ENCODE measurements around the gene SFMBT2.
"Not testable (repeated sequence)": the region's sequence is repeated elsewhere in the genome, so short reads cannot be mapped to it uniquely, and the experiment has no call there.

Gene SFMBT2

DNA sequence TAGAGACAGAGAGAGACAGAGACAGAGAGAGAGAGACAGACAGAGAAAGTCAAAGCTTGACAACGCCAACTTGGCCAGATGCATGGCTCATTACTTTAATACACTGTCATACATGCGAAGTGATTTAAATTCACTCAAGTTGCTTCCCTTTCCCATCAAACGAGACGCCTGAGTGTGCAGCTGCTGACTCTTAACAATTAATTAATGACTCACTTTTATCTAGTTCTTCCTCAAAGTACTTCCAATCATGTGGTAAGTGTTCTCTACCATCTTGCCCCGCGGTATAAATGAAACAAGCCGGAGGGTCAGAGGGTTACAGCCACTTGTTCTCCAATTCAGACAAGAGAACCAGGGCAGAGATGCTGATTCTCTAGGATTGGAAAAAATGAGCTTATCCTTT is 90.8 kb downstream of the SFMBT2 start:
- DNase-seq (ENCODE audit: low read depth): no peak

DNA sequence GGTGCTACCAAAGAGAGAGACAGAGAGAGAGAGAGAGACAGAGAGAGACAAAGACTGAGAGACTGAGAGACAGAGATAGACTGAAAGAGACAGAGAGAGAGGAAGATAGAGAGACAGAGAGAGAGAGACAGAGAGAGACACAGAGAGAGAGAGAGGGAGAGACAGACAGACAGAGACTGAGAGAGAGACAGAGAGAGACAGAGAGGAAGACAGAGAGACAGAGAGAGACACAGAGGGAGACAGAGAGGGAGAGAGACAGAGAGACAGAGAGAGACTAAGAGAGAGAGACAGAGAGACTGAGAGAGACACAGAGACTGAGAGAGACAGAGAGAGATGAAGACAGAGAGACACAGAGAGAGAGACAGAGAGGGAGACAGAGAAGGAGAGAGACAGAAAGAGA is 91.2 kb downstream of the SFMBT2 start:
- DNase-seq (ENCODE audit: low read depth): no peak

DNA sequence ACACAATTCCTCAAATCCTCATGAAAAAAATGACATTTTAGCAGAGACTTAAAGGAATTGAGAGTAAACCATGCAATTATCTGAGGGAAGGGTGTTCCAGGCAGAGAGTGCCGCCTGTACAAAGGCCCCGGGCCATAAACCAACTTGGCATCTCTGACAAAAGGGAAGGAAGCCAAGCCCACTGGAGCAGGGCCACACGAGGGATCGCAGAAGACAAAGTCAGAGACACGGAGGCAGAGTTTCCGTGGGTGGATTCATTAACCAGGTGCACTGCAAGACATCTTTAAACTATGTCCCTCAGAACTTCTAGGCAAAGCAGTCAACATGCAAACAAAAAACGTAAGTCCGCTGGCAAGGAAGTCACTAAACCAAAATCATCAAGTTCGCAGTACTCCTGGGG is 92.0 kb downstream of the SFMBT2 start:
- DNase-seq (ENCODE audit: low read depth): no peak

DNA sequence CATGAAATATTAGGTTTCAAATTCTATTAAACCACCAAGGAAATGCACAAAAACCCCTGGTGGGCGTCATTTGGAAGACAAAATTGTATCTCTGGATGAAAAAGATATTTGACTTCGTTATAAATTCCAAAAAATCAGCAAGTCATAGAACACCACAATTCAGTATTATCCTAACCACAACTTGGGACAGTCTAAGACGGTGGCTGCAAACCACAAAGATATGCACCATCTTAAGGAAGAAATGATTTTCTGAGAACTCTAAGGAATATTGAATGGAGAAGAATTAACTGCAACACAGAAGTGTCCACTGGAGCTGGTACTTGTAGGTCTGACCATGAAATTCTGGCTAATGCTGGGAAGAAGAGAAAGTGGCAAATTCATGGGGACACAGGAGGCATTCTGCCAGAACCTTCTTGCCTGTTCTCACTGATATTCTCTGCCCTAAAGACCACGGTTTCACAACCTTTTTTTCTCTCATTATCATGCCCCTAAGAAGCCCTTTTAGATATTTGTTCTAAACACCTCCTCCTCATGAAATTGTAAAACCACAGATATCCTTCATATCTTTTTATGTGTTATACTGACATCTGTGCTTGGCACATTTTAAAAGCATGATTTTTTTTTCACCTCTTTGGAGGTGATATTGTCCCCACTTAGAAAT is 92.9 kb downstream of the SFMBT2 start:
- DNase-seq (ENCODE audit: low read depth): no peak

DNA sequence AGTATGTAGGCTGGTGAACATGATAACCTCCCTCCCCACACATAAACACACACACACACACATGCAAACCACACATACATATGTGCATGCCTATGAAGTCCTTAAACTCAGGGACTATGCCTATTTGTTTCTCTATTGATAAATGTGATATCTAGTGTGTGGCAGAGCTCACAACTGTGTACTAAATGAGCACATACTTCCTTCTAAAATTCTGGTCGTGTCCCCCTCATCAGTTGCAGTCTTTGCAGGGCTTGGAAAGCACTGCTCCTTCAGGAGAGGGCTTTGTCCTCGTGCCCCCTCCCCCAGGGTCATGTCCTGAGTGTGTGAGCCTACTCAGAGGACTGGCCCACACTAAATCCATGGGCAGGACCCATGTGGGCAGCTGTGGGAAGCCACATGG is 94.0 kb downstream of the SFMBT2 start:
- no peak for DNase-seq (ENCODE audit: low read depth)

DNA sequence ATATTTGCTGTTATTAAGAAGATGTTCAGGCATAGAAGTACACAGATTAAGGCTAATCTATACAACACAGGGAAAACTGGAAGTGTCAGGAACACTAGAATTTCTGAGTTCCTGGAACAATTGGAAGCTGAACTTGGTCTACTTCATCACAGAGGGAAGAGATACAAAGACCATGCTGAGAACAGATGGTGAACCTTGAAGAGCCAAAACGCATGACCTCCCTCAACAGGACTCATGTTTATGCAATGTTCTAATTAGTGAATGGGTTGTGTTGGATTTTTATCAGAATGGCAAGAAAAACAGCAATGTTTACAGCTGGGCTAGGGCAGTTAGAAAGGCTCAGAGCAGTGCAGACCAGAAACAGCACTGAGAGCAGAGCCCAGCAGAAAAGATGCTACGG is 94.9 kb downstream of the SFMBT2 start:
- DNase-seq (ENCODE audit: low read depth): no peak

DNA sequence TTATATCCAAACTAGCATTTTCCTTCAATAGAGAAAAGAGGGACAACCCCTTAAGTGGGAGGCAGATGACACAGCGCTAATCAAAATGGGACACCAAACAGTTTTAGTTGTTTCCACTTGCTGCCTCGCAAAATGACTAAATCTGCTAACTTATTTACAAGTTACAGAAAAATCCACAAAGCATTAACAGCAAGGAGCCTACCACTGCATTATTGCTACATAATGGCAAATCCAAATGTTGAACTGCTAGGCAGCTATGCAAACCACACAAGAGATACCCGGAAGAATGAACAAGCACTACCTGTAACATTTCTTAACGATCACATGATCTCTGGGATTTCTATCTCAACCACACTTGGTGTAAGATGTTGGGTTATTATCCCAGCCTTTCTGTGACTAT is 96.7 kb downstream of the SFMBT2 start:
- no peak for DNase-seq (ENCODE audit: low read depth)

DNA sequence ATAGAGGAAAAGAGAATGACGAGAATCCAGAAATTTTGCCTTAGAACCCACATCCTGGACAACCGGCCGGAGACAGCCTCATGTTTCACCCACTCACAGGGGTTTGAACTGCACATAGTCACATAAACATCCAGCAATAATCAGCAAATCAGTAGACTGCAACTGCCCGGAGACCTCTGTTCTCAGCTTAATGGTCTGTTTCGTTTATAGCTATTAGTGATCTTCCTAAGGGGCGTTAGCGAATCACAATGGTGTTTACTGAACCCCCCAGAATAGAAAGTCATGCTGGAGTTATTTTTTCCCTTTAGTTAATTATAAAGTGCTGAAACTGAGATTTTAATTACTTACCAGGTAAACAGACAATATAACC is 98.4 kb downstream of the SFMBT2 start:
- no peak for DNase-seq (ENCODE audit: low read depth)

DNA sequence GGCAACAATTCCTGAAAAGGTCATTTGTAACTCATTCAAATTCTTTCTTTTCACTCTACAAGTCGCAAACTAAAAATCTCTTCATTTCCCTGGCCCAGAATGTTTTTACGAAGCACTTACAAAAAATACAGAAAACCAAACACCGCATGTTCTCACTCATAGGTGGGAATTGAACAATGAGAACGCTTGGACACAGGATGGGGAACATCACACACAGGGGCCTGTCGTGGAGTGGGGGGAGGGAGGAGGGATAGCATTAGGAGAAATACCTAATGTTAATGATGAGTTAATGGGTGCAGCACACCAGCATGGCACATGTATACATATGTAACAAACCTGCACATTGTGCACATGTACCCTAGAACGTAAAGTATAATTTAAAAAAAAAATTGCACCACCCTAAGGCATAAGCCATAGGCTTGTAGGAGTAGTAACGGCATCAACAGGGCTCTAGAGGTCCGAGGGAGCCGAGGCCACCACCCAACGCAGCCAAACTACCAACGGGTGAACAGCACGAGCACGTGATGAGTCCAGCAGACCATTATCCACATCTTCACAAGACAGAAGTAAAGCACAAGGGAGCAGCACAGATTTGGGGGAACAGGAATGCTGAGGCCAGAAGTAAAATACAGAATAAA is 98.9 kb downstream of the SFMBT2 start:
- DNase-seq (ENCODE audit: low read depth): not testable (repeated sequence)

DNA sequence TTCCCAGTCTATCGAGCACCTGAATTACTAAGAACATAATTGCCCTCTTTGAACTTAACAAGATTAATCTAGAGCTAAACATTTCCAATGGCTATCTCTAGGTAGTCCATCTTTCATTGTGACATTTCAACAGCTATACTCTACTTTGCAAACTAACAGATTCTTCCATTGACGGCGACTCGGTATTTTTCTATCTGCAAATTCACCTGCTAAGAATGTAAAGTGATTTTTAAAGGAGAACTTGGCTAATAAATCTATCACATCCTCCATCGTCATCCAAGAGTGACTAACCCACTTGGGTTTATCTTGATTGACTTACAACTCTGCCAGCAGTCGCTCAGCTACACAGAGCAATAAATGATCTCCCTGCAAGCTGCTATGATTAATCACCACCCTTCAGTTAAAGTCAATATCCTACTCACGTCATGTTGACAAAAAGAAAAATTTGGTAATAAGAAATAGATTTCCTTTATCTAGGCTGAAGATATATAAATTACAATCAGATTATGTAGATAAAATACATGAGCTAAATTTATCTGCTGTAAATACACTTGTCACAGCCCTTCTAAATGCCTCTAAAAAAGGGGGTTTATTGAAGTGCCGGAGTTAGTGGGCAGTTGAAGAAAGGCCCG is 99.5 kb downstream of the SFMBT2 start:
- no peak for DNase-seq (ENCODE audit: low read depth)

DNA sequence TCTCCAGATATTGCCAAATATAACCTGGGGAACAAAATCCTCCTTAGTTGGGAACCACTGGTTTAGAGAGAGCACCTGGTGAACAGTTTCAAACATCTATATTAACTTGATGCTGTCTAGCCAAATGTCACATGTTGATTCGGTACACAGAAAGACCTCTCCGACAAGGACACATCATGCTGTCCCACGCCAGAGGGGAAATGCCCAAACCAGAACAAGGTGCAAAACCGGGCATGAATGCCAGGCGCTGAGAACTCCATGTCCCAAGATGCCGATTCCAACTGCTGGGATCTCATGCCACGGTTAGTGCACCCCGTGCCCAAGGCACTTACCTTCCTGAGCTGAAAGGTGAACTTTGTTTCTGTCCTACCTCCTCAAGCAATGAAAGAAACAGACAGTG is 100.8 kb downstream of the SFMBT2 start:
- DNase-seq (ENCODE audit: low read depth): no peak

DNA sequence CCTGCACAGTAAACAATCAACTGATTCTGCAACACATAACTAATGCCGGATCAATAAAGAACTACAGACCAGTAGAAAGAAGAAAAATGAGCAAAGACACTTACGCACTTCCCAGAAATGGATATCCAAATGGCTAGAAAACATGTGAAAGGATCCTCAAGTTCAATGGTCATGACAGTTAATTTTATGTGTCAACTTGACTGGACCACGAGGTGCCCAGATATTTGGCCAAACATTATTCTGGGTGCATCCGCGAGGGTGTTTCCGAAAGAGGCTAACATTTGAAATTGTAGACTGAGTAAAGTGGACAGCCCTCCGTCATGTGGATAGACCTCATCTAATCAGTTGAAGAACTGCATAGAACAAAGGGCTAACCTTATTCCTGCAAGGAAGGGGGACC is 102.0 kb downstream of the SFMBT2 start:
- DNase-seq (ENCODE audit: low read depth): no peak

DNA sequence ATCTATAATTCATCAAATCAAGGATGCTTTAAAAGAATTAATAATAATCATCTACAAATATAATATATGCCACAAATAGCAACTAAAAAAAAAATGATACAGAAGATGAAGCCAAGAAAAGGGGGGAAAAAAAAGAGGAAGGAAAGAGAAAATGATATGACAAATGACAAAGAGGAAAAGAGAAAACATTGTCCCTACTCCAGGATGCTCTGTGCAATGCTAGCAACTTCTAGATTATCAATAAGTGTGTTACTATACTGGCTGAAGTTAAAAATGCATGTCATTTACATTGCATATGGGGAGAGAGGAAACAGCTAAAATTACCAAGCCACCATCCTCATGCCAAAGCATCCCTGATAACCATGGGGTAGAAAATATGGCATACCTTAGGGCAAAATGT is 104.2 kb downstream of the SFMBT2 start:
- DNase-seq (ENCODE audit: low read depth): no peak

DNA sequence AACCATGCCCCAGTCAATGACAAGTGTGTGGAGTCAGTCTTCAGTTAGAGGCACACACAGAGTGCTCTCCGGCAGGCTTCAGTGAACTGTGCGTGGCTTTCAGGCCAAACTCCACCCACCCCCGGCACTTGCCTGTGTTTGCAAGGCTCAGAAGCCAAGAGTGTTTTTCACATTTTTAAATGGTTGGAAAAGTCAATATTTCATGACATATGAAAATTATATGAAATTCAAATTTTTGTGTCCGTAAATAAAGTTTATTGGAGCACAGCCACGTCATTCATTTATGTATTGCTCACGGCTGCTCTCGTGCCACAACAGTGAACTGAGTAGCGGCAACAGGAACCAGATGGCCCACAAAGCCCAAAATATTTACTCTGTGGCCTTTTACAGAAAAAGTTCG is 104.7 kb downstream of the SFMBT2 start:
- no peak for DNase-seq (ENCODE audit: low read depth)

DNA sequence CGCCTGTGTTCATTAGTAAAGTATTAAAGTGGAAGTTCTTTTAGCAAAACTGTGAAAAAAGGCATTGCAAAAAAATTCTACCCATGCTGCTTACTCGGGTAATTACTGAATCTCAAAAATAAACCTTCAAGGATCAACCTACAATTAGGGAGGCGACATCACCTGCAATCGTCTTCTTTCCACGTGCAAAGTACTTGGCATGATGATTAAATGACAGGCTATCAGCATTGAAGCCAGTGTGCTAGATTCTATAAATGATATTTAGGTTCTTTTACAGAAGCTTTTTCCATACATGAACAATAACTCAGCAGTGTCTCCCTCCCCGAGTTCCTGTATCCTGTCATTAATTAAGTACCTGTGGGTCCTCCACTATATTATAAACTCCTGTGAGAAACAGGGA is 105.8 kb downstream of the SFMBT2 start:
- DNase-seq (ENCODE audit: low read depth): no peak

DNA sequence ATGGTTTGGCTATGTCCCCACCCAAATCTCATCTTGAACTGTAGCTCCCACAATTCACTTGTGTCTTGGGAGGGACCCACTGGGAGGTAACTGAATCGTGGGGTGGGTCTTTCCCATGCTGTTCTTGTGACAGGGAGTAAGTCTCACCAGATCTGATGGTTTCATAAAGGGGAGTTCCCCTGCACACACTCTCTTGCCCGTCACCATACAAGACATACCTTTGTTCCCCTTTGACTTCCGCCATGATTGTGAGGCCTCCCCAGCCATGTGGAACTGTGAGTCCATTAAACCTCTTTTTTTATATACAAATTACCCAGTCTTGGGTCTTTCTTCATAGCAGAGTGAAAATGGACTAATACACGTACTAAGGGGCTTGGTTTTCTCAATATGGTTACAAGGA is 106.7 kb downstream of the SFMBT2 start:
- DNase-seq (ENCODE audit: low read depth): no peak

DNA sequence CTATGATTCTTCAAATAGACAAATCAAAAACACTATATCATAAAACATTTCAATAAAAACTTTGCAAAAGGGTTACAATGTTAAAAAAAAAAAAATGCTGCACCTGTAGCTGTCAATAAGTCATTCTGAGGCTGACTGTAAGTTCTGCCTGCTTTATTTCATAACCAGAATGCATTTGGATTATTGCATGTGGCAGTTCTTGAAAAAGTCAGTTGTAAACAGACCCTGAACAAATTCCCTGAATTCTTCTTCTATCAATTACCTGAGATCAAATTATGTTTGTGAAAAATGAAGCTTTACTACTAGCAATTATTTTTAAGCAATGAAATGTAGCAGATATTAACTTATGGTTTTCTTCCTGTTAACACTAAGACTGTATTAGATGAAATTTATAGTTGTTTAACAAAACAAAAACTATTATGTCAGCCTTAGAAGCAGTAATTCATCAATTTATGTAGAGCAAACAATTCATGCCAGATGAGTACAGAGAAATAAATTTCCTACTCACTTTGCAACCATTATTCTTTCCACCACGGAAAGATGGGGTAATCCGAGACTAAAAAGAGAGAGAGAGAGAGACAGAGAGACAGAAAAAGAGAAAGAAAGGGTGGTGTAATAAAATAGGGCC is 107.8 kb downstream of the SFMBT2 start:
- DNase-seq (ENCODE audit: low read depth): no peak

DNA sequence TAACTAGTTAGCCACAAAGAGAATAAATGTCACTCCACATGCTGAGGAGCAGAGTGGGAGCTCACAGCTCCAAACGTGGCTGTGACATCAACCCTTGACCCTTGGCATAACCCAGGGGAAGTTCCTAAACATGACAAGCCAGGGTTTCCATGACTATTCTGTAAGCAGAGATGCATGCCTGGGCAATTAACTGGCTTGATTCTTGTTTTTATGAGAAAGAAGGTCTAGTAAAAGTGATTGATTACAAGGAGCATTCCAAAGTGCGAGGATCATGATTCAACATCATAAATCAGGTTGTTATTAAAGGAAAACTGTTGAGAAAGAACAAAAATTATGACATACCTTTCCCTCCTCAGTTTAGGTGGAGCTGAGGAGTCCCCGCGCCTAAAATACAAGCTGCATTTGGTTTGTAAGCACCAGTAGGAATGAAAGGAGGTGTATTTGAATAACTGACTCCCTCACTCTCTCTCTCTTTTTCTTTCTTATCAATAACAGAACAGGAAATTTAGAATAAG is 108.4 kb downstream of the SFMBT2 start:
- no peak for DNase-seq (ENCODE audit: low read depth)

DNA sequence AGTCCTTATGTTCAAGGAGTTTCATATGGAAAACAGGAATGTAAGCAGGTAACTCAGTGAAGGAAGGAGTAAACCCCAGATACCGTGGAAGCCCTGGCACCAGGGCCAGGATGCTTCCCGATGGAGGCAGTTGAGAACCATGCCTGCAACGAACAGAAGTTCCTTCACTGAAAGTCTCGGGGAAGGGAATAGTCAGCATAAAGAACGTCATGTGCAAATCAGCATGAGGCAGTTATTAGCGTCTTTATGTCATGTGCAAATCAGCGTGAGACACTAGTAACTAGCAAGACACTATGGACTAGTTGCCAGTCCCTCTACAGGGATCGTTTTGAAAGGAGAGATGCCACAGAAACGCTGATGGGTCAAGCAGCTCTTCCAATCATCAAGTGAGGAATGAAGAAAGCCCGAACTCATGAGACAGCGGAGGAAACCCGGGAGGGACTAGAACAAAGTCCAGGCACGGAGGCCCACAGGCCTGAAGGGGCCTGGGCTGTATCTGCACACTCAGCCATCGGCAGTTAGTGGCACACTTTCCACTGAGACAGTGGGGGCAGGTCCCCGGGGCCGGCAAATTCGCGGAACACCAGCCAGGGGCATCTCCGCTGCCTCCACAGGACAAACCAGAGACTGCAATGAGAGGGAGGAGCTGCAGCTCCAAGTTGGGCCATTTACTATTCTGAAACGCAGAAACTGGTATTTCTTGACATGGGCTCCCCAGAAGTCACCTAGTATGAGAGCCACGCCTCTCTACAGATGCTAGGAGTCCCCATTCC is 109.6 kb downstream of the SFMBT2 start:
- DNase-seq (ENCODE audit: low read depth): no peak

DNA sequence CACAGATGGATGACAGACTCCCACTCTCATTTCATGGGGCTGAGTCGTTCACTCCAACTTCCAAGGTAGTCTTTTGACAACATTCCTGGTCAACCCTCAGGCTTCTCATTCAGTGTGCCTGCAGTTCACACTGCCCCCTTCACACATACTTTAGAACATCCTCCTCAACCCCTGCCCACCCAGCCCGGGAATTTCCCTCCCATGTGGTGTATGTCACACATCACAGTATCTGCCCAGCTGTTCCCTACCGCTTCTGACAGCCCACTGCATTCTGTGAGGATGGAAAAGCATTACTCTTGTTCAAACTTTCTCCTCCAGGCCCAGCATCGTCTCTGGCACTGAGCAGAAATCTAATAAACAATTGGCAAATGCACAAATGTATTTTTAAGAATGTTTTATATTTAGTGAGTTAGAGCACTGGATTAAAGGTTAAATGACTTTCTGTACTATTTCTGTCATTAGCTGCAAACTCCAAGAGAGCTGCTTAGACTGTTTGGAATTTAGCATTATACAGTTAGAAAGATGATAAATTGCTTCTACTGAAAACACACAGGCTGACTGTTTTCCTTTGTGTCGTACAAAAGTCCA is 110.4 kb downstream of the SFMBT2 start:
- DNase-seq (ENCODE audit: low read depth): no peak

DNA sequence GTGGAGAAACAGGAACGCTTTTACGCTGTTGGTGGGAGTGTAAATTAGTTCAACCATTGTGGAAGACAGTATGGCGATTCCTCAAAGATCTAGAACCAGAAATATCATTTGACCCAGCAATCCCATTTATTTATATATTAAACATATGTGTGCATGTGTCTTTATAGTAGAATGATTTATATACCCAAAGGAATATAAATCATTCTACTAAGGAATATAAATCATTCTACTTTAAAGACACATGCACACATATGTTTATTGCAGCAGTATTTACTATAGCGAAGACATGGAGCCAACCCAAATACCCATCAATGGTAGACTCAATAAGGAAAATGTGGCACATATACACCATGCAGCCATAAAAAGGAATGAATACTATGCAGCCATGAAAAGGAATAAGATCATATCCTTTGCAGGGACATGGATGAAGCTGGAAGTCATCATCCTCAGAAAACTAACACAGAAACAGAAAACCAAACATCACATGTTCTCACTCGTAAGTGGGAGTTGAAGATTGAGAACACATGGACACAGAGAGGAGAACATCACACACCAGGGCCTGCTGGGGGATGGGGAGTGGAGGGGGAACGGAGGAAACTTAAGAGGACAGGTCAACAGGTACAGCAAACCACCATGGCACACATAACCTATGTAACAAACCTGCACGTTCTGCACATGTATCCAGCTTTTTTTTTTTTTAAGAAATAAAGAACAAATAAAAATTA is 111.1 kb downstream of the SFMBT2 start:
- not testable (repeated sequence) for DNase-seq (ENCODE audit: low read depth)
